ENCODE measurements around the gene NTF4. TPM values are rescaled to one million over a fixed set of nuclear protein-coding genes. Genes with fewer than 3 reads are reported as not detected.
A peak's percentile ranks its signal among the peaks of the same experiment; 100 is the strongest.

Gene NTF4, protein sequence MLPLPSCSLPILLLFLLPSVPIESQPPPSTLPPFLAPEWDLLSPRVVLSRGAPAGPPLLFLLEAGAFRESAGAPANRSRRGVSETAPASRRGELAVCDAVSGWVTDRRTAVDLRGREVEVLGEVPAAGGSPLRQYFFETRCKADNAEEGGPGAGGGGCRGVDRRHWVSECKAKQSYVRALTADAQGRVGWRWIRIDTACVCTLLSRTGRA
- total RNA-seq (2014; rRNA removed; shearing (Covaris generic)) = not detected in 2 replicates

DNA sequence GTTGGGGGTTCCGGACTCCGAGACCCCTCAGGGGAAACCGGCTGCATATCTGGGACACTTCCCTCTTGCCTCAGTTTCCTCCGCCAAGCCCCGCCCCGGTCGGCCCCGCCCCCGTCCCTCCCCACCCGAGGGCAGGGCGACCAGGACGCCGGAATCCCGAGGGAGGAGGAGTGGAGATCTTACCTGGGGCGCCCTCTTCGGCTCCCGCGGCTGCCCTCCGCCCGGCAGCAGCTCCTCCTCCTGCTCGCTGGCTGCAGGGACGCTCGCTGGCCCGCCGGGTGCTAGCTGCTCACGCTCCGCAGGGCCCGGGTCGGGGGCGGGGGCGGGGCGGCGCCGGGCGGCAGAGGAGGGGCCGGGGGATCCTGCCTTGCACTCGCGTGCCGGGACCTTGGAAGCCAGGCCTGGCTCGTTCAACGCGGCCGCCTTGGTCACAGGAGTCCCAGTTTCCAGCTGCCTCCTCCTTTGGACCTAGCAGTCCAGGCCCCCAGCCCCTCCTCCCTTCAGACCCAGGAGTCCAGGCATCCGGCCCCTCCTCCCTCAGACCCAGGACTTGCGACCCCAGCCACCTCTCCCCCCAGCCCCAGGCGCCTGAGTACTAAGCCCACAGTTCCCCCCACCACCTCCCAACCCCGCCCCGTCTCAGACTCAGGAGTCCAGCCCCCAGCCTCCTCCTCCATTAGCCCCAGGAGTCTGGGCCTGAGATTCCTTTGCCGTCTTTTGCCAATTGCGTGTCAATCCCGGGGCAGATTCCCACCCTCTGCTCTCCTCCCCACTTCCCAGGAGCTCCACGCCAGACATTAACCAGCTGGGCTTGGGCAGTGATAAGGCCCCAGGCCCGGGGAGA is at the start of gene NTF4:
TSS of gene NTF4 (minus strand) at position 51 of the 844 bp plus-strand sequence. CDS start 2,821 bp downstream, outside the sequence.
- DNase-seq (ENCODE audit: low read depth) = no peak

DNA sequence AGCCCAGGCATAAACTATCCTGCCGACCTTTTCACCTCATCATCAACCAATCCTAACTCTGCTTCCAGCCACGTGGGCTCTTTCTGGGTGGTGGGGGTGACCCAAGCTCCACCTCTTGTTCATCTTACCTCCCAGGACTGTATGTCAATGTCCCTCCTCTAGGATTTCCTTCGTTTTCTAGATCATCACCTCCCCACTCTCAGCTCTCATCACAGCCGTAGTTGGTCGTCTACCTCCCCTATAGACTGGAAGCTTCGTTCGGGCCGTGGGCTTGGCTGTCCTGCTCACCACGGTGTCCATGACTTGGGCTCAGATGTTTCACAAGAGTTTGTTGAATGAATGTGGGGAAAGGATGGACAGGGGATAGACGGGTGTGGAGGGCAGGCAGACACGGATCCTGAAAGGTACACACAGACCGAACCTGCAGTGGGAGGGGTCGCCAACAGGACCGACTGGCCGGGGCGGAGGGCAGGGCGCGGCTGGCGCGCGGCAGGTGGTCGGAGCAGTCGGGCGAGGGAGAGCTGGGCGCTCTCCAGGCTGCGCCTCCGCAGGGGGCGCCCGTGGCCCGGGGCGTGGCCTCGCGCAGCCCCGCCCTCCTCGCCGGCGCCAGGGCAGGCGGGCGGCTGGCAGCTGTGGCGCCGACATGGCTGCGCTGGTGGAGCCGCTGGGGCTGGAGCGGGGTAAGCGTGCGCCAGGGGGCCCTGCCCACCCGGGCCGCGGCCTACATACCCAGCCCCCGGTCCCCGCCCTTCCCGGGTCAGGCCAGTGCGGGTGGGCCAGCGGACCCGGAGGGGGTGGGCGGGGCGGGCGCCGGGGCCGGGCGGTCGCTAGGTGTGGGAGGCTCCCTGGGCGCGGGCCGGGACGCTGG is 49.4 kb upstream of the NTF4 start, which contains the start of gene LIN7B:
TSS of gene LIN7B (plus strand) at position 609 of the 868 bp plus-strand sequence. CDS start at position 644, 35 bp downstream.
- peak; percentile 71 for DNase-seq (ENCODE audit: low read depth)

DNA sequence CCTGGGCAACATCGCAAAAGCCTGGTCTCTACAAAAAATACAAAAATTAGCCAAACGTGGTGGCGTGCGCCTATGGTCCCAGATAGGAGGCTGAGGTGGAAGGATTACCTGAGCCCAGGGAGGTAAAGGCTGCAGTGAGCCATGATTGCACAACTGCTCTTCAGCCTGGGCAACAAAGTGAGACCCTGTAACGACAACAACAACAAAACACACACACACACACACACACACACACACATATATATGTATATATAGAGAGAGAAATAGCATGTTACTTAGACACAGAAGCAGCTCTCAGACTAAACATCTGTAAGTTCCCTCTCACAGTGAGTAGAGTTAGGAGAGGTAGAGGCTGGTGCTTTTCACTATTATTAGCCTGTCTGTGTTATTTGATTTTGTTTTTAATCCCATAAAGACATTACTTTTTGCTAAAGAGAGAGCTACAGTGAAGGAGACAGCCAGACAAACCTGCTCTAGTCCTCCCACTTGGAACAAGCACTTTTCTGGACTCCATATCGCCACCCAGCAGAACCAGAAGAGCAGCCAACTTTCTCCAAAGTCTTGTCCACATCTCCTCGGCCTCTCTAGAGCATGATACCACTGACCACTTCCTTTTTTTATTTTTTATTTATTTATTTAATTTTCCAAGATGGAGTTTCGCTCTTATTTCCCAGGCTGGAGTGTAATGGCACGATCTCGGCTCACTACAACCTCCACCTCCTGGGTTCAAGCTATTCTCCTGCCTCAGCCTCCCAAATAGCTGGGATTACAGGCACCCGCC is 46.8 kb upstream of the NTF4 start:
- DNase-seq (ENCODE audit: low read depth) = no peak

DNA sequence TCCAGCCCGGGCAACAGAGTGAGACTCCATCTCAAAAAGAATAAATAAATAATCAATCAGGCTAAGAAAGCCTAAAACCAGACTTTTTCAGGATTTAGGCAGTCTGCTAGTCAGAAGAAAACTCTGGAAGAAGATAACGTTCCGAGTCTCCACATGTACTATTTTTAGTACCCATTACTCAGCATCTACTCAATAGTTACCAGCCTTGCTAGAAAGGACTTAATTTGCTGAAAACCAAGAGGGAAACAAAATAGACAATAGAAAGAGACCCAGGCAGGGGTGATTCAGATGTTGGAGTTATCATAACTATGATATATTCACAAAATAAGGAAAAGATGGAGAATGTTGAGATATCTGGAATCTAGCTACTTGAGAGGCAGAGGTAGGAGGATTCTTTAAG is 45.9 kb upstream of the NTF4 start:
- no peak for DNase-seq (ENCODE audit: low read depth)

DNA sequence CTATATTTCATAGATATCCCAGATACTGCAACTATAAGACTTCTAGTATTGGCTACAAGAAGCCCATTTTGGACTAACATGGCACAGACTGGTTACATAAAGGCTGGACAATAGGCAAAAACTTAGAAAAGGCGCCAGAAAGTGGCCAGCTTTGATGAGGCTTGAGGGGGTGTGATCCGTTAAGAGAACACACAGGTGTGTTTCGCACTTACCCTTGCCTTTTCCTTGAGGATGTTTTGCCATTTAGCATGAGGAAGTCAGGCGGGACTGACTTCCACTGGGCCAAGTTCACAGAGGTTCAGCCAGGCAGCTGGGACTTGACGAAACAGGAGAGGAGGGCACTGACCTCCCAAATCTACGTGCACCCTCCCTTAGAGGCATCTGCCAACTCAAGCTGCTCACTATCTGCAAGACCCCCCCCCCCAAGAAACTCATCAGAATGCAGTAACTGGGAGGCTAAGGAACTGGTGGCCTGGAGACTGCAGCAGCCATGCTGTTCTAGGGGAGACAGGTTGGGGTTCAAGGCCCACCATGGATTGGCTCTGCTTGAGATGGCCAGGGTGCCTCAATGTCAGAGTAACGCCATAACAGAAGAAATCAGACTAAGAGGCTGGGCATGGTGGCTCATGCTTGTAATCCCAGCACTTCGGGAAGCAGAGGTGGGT is 45.1 kb upstream of the NTF4 start:
- DNase-seq (ENCODE audit: low read depth) = no peak

DNA sequence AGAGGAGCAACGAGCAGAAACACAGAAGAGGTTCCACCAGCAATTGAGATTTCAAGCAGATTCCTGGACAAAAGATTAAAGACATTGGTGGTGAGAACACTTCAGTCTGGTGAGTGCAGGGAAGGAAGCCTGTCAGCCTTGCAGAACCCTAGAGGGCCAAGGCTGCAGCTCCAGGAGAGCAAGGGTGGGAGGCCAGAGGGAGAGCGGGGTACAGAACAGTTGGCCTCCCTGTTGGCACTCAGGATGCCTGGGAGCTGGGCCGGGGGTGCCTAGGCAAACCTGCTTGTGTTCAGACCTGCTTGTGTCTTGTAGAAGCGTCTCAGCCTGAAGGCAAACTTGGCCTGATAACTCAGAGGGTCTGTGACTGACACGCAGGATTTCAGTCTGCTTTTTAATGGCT is 44.4 kb upstream of the NTF4 start:
- DNase-seq (ENCODE audit: low read depth) = no peak

DNA sequence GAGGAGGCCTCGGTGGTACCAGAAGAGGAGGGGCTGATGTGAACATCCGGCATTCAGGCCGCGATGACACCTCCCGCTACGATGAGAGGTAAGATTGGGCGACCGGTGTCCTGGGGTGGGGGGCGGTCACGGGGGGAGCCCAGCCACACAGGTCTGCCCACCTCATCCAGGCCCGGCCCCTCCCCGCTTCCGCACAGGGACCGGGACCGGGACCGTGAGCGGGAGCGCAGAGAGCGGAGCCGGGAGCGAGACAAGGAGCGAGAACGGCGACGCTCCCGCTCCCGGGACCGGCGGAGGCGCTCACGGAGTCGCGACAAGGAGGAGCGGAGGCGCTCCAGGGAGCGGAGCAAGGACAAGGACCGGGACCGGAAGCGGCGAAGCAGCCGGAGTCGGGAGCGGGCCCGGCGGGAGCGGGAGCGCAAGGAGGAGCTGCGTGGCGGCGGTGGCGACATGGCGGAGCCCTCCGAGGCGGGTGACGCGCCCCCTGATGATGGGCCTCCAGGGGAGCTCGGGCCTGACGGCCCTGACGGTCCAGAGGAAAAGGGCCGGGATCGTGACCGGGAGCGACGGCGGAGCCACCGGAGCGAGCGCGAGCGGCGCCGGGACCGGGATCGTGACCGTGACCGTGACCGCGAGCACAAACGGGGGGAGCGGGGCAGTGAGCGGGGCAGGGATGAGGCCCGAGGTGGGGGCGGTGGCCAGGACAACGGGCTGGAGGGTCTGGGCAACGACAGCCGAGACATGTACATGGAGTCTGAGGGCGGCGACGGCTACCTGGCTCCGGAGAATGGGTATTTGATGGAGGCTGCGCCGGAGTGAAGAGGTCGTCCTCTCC is 43.2 kb upstream of the NTF4 start:
- DNase-seq (ENCODE audit: low read depth) = no peak

DNA sequence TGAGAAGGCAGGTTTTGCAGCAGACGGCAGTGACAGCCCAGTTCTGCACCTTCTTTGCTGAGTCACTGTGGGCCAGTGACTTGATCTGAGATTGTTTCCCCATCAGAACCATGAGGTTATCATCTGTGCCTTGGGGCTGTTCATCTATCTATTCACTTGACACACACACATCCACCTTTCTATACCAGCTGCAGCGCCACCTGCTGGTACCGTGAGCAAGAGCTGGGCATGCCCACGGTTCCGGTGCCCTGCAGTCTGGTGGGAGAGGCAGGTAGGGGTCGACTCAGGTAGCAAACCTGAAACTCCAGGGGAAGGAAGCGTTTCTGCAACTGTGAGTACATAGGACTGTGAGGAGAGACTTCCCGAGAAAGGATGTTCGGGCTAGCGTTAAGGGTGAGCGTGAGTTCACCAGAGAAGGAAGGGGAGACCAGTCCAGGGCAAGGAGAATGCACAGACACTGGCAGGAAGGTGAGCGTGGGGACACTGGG is 42.1 kb upstream of the NTF4 start:
- DNase-seq (ENCODE audit: low read depth) = peak; percentile 53

DNA sequence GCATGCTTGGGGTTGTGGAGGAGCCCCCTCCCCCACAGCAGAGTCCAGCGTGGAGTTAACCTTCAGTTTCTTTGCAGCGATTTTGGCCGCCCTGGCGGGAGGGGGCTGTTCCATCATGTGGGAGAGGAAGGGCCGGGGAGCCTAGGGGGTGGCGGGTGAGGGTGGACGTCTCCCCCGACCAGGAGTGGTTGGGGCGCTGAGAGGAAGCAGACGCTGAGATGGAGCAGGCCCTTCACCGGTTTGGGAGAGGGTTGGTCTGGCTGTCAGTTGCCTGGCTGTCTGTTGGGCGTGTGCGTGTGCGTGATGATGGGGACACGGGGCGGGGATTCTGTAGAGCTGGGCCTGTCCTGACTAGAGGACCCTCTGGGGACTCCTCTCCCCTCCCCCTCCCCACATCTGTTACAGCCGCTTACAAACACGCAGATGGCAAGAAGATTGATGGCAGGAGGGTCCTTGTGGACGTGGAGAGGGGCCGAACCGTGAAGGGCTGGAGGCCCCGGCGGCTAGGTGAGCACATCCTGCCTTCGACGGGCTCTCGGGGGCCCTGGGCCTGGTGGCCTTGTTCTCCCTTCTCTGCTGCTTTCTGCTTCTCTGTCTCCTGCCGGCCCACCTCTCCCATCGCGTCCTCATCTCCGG is 39.7 kb upstream of the NTF4 start:
- DNase-seq (ENCODE audit: low read depth) = no peak

DNA sequence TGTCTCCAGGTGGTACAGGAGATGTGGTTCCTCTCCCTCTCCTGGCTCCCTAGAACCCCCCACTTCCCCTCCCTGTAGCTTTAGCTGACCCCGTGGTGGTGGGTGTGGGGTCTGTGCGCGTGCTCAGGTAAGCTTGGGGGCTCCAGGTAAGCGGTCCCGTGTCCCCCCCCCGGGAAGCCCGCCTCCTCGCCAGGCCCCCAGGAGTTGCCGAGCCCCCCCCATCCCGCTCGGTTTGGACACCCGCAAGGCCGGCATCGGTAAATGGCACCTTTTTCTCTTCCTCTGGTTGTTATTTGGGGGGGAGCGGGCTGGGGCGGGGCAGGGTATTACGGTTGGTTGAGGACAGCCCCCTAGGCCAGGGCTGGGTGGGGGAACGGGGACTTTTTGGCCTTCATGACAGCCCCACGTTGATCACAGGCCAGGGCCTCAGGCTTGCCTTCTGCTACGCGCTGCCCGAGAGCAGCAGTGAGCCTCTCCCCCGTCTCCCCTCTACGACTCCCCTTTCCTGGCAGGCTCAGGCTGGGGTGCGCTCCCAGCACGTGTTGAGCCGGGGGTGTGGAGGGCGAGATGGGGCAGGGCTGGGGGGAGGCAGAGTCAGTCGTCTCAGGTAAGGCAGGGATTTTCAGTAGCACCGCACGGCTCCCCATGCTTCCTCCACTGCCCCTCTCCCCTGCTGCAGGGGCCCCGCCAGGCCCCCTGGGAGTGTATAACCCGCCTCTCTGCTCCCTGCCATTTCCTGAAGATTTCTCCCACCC is 38.9 kb upstream of the NTF4 start:
- no peak for DNase-seq (ENCODE audit: low read depth)

DNA sequence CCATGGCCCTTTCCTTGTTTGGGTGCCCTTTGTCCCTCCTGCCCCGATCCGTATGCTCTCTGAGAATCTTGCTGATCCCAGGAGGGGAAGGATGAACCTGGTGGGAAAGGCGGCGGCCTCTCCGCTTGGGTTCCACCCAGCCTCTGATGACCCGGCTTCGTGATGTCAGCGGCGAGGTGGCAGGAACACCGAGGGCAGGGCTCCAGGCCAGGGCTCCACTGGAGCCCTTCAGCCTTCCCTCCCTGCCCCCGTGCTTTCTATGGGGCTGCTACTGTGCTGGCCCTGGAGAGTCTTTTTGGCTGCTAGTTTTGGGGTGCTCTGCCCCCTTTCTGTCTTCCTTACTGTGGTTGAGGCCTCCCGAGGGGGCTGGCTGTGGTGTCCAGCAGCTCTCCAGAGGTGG is 37.7 kb upstream of the NTF4 start:
- DNase-seq (ENCODE audit: low read depth) = no peak

DNA sequence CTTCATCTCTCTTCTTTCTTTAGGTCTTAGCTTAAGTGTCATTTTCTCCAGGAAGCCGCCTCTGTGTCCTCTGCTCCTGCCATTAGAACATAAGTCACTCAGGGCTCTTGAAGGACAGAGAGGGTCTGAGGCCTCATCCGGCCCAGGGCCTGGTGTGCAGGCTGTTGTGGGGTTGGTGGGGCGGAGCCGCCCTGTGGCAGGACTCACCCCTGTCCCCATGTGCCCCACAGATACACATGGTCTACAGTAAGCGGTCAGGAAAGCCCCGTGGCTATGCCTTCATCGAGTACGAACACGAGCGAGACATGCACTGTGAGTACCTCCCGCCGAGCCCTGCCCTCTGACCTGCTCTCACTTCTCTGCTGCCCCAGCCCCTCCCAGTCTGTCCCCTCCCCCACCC is 36.5 kb upstream of the NTF4 start:
- no peak for DNase-seq (ENCODE audit: low read depth)

DNA sequence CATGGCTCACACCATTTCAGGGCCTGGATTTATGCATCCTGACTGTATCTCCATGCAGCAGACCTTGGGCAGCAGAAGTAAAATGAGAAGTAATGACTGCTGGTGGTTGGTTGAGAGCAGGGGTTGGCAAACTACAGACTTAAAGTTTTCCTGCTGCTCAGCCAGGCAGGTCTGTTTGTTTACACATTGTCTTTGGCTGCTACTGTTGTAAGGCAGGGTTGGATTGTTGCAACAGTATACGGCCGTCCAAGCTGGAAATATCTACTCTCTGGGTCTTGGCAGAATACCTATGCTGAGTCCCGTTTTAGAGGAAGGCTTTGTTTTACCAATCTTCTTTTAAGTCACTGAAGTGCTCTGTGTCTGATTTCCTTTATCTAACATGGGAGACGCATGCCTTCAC is 34.2 kb upstream of the NTF4 start:
- DNase-seq (ENCODE audit: low read depth) = no peak

DNA sequence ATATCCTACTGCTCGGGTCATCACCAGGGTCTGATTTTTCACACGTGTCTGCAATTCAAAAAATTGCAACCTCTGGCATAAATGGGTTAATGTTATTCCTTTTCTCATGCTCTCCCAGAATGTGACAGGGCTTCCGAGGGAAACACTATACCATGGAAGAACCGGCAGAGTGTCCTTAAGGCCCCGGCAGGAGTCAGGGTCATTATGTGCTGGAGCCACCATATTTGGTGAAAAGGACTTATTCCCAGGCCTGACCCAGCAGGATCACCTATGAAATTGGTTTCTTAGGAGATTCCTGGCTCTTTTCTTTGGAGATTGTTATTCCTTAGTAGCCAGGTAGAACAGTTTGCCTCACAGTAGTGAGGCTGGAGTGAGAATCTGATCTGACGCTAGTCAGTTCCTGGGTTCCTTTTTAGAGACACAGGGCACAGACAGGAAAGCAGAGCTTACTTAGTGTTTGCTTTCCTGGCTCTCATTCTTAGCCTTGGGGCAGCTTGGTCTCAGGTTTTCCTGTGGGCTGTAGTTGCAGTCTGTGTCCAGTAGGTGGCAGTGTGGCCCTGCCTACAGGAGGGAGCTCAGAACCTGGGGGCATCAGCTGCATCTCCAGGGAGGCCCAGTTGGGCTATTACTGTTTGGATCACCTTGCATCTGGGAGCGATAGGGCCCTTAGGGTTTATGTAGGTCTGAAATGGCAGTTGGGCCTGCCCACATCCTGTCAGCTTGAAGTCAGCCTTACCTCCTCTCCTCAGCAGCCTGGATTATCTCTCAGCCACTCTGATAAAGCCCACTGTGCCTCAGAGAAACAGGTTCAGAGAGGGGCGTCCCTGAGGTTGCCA is 33.1 kb upstream of the NTF4 start:
- peak; percentile 79 for DNase-seq (ENCODE audit: low read depth)

DNA sequence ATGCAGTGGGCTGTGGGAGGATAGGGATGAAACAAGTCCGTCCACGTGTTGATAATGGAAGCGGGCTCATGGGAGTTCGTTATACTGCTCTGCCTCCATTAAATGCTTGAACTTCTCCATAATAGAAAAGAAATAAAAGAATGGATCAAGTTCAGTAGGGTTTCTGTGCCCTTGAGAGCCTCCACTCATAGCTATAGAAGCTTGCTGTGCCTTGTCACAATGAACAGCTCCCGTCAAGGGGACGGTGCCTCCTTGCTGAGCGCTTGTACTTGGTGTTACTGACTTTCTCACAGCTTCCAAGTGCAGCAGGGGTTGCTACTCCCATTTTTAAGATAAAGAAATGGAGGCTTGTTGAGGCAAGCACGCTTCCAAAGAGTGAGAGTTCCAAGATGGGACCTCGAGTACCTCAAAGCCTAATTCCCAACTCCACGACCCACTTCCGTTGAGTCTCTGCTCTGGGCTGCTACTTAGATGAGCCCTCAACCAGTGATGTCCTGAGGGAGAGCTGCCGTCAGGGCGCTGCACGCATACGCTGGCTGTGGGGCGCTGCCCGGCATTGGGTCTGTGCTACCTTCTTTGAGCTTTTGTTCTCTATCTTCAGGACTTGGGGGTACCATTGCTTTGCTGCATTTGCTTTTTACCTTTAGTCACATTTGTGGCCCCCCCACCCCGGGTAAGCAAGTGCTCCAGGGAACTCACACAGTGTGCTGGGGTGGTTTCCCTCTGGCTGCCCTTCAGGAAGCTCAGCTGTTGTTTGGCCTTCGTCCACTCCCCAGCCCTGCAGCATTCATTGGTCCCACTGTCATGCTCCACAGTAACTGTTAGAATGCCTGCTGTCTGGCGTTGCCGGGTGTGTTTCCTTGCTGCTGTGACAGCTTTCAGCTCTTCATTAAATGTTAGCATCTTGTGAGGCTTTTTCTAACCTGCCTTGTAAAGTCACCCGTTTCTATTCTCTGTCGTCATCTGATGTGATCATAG is 30.2 kb upstream of the NTF4 start:
- no peak for DNase-seq (ENCODE audit: low read depth)

DNA sequence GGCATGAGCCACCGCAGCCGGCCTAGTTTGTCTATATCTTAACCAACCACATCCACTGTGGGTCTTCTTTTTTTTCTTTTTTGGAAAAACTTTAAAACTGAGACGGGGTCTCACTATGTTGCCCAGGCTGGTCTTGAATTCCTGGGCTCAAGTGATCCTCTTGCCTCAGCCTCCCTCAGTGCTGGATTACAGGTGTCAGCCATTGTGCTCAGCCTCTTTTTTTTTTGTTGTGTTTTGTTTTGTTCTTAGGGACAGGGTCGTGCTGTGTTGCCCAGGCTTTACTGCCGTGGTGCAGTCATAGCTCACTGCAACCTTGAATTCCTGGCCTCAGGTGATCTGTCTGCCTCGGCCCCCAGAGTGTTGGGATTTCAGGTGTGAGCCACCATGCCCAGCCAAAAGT is 28.1 kb upstream of the NTF4 start:
- no peak for DNase-seq (ENCODE audit: low read depth)
